Keratinocyte (primary cell): ENCODE data around the gene CIAO1.

Experiments used
- EZH2 ChIP-seq: IDR thresholded peaks from one replicate; pipeline ENCODE4 v1.6.1; 2012; ENCODE audit warnings: inconsistent platforms, mild to moderate bottlenecking, low read length, moderate library complexity
- TF ChIP-seq, protein P1 (sequence below), 3 experiments: IDR thresholded peaks in 1 of 3; conservative IDR thresholded peaks in 1 of 3; optimal IDR thresholded peaks in 1 of 3; 2 replicates in 2 of 3; 3 replicates in 1 of 3; pipeline versions ENCODE3 to v1.5.1; 2011; ENCODE audit warnings: low read length in 3 of 3, mild to moderate bottlenecking in 3 of 3, moderate library complexity in 2 of 3, control low read depth in 1 of 3, inconsistent platforms in 1 of 3; ENCODE audit not compliant: insufficient read depth in 2 of 3; ENCODE audit errors: extremely low read depth in 1 of 3

DNA sequence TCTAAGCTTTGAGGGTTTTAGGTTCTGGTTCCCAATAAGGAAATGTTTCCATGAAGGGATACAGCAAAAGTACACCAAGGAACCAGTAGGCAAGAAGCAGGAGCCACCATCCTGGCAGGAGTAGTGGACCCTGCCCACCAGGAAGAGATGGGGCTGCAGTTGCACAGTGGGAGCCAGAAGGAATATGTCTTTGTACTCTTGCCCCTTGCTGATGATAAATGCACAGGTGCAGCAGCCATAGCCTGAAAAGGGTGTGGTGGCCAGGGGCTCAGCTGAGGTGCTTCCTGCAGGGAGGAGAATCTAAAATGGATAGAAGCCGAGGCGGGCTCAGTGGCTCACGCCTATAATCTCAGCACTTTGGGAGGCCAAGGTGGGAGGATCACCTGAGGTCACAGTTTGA is 27.8 kb upstream of the CIAO1 start:
- TF ChIP-seq, protein P1, sequence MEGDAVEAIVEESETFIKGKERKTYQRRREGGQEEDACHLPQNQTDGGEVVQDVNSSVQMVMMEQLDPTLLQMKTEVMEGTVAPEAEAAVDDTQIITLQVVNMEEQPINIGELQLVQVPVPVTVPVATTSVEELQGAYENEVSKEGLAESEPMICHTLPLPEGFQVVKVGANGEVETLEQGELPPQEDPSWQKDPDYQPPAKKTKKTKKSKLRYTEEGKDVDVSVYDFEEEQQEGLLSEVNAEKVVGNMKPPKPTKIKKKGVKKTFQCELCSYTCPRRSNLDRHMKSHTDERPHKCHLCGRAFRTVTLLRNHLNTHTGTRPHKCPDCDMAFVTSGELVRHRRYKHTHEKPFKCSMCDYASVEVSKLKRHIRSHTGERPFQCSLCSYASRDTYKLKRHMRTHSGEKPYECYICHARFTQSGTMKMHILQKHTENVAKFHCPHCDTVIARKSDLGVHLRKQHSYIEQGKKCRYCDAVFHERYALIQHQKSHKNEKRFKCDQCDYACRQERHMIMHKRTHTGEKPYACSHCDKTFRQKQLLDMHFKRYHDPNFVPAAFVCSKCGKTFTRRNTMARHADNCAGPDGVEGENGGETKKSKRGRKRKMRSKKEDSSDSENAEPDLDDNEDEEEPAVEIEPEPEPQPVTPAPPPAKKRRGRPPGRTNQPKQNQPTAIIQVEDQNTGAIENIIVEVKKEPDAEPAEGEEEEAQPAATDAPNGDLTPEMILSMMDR (optimal IDR thresholded peaks at IDR 0.05 in 1 of 3, IDR thresholded peaks at IDR 0.05 in 1 of 3, conservative IDR thresholded peaks at IDR 0.05 in 1 of 3; ENCODE audit: extremely low read depth in 1 of 3, insufficient read depth in 2 of 3, low read length in 3 of 3): no peak
- no peak for TF ChIP-seq EZH2
